ENCODE results near the gene CAGE1.

Gene CAGE1

DNA sequence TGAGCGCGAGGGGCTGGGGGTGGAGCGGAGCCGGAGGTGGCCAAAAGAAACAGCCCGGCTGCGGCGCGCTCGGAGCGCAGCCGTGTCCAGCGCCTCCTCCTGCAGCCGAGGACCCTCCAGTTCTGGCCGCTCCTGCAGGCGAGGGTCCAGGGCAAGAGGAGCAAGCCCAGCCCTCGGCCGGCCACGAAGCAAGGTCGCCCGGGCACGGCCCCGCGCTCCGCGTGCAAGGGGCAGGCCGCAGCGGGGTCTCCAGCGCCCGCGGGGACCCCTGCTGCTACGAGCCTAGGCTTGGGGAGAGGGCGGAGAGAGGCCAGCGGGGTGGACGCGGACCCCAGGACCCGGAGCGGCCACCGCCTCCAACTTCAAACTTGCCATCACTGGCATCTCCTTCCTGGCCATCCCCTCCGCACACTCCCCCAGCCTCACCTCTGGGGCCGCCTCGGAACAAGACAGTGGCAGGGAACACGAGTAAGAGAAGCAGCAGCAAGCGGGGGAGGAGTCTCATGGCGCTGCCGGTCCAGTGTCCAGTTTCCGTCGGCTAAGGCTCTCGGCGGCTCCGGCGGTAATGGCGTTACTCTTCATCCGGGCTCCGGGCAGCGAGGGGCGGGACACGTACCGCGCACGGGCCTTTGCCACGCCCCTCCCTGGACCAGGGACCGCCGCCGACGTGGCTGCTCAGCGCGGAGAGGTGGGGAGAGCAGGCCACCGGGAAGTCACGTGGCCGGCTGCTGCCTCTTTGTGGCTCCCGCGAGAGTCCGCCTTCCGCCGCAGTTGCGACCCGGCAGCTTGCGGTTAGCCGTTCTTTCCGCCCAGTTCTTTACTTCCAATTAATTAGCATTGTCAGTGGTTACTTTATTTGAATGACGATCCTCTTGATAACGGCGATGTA is 76.7 kb downstream of the CAGE1 start, which contains the start of gene SSR1:
Gene SSR1, minus strand, starts transcription at position 584 of the 889 bp plus-strand sequence. Its CDS starts 79 bp downstream, at position 505.
- peak; percentile 82 to 96 (median 84) for DNase-seq (ENCODE audit: low read depth in 2 of 3, low spot score in 2 of 3)

DNA sequence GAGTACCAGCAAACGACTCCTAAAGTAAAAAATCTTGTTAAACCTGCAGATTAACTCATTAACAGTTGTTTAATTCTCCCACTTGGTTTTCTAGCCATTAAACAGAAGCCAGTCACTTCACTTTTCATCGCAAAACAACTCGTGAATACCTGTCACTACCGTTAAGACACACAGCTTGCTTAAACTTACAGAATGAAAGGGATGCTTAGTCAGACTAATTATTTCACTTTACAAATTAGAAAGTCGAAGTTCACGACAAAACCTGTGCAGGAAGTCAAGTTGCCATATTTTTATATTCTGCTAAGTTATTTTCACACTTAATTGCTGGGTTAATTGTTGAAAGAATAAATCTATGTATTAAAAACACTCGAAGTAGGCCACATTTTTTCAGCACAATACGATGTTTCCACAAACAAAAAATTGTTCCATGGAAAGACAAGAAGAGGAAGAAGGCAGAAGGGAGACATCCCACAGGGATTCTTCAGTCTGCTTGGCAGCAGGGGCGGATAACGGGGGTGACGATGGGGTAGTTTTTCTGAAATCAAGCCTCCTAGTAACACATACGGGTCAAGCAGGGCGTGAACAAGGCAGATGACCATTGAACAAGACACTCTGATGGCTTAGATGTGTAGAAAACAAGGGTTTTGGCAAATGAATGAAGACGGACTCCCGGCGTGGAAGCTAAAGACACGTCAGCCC is 77.5 kb downstream of the CAGE1 start:
- DNase-seq (ENCODE audit: low read depth in 2 of 3, low spot score in 2 of 3) = peak in 1 of 3 experiments; percentile 33

DNA sequence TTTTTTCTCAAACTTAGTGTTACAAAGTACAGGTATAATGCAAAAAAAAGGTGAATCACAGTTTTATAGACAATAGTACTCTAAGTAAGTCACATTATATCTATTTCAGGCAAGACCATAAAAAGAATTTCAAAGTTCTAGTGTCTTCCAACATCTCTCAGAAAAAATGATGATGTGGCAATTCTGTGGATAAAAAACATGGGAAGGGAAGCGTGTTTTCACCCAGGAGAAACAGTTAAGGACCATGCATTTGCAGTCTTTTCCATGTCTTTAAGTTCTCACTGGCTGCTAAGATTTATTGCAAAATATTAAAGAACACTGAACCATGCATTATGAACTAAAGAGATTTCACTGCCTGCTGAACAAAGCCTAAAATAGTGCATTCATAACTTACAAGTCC is 78.4 kb downstream of the CAGE1 start:
- no peak for DNase-seq (ENCODE audit: low read depth in 2 of 3, low spot score in 2 of 3)

DNA sequence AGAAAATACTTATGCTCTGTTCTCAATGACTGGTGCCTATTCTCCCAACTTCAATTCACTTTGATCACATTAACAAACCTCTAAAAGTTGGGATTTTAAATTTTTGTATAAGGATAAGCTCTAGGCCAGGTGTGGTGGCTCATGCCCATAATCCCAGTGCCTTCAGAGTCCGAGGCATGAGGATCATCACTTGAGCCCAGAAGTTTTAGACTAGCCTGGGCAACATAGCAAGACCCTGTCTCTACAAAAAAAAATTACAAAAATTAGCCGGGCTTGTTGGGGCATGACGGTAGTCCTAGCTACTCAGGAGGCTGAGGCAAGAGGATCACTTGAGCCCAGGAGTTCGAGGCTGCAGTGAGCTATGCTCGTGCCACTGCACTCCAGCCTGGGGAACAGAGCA is 80.5 kb downstream of the CAGE1 start:
- DNase-seq (ENCODE audit: low read depth in 2 of 3, low spot score in 2 of 3) = no peak

DNA sequence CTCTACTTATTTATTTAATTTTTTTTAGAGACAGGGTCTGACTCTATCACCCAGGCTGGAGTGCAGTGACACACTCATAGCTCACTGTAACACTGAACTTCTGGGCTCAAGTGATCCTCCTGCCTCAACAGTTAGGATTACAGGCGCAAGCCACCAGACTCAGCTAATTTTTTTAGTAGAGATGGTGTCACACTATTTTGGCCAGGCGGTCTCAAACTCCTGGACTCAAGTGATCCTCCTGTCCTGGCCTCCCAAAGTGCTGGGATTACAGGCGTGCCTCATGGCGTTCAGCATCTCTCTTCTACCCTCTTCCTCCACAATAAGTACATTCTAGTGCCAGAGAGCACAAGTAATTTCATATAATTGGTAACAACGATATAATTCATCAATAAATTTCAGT is 82.0 kb downstream of the CAGE1 start:
- DNase-seq (ENCODE audit: low read depth in 2 of 3, low spot score in 2 of 3) = no peak

DNA sequence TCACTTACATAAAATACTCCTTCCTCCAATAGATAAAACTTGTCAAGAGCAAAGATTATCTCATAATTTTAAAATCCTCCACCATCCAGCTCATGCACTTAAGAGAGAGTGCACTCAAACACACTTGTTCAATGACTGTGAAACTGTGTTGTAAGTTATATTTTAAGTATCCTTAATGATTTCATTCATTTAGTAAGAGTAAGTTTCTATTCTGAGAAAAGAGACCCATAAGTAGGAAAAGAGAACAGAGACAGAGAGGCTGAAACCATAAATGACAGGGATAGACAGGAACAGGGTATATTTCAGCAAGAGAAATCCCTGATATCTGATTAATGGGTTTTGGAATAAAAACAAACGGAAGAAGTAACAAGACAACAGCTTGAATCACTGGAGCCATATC is 84.7 kb downstream of the CAGE1 start:
- DNase-seq (ENCODE audit: low read depth in 2 of 3, low spot score in 2 of 3) = no peak

DNA sequence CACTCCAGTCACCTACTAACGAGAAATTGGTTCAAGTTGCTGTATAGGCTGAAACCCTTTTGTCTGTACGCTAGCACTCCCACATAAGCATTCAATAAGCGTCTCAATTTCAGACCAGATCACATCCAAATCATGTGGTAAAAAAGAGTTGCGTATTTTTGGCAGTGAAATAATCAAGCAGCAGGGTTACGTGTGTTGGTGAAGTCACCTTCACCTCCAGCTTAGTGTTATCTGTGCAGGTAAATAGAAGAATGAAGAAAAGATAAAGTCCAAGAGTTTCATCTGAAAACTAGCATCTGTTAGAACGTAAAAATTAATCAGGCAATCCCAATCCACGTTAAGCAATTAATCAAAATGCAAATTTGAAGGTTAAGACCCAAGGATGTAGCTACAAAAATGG is 87.8 kb downstream of the CAGE1 start:
- no peak for DNase-seq (ENCODE audit: low read depth in 2 of 3, low spot score in 2 of 3)

DNA sequence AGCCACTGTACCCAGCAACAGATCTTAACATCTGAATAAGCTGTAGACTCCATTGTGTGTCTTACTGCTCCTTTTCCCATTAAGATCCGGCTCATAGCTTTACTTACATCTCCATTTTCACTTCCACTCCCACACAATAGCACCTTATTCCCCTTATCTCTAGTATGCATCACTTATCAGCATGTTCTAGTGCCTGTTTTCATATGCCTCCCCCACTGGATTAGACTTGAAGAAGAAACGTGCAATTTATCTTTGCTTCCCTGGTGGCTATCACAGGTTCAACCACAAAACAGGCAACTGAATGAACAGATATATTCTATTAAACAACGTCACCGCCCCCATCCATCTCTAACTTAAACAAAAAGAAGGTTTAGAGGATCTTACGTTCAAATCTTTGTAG is 88.6 kb downstream of the CAGE1 start:
- no peak for DNase-seq (ENCODE audit: low read depth in 2 of 3, low spot score in 2 of 3)

DNA sequence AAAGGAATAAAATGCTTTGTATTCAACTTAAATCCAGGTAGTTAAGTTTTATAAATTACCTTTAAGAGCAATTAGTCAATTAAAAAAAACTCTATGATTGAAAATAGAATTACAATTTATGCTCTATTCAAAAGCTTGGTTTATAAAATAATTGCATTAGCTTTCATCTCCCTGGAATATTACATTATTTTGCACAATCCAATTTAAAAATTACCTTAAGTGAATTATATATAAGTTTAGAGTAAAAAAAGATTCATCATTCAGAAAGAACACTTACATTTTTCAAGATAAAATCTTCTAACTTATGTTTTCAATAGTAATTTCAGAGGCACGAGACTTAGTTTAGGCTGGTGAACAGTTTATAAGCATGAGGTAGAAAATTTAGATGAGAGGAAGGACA is 91.4 kb downstream of the CAGE1 start:
- no peak for DNase-seq (ENCODE audit: low read depth in 2 of 3, low spot score in 2 of 3)

DNA sequence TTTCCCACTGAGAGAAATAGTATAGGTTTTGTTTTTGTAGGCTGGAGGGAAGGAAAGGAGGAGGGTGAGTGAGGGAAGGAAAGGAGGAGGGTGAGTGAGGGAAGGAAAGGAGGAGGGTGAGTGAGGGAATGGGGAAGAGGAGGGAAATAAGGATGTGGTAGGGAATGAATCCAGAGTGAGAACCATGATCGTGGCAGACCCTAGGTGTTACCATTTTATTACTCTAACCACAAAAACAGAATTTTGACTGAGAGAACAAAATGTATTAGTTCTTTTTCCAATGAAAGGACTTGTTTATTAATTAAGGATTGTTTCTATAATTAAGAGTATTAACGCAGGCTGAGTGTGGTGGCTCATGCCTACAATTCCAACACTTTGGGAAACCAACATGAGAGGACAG is 92.9 kb downstream of the CAGE1 start:
- DNase-seq (ENCODE audit: low read depth in 2 of 3, low spot score in 2 of 3) = no peak

DNA sequence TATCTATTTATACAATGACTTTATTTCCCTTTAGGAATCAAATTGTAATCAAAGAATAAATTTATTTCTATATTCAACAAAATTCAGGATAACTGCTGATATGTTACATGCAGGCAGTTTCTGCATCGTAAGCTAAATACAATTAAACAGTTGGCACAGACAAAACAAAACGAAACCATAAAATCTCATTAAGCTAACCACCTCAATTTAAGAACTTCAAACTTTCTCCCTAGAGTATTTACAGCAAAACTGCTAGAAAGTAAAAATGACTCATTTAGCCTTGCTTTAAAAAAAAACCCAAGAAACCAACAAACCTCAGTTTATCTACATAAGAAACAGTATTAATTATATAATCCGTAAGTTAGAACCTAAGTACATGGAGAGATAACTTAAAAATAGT is 93.6 kb downstream of the CAGE1 start:
- no peak for DNase-seq (ENCODE audit: low read depth in 2 of 3, low spot score in 2 of 3)

DNA sequence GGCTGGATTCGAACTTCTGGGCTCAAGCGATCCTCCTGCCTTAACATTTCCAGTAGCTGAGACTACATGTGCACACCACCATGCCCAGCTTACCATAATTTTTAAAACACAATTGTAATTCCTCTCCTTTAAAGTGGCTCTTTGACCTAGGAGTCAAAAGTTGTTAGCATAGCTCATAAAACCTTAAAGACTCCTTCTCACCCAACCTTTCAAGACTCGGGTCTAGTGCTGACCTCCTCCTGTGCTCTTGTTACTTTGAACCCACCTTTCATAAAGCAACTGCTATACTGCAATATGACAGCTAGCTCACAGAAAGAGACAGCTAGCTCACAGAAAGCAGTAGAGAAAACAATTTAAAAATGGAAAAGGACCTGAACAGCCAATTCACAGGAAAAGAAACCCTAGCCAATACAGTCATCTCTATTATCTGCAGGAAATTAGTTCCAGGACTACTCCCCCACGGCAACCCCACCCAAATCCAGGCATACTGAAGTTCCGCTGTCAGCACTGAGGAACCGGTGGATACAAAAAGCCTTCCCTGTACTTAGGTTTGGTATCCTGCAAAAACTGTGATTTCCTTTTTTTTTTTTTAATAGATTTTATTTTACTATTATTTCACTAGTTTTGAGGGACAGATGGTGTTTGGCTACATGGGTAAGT is 96.8 kb downstream of the CAGE1 start:
- no peak for DNase-seq (ENCODE audit: low read depth in 2 of 3, low spot score in 2 of 3)

DNA sequence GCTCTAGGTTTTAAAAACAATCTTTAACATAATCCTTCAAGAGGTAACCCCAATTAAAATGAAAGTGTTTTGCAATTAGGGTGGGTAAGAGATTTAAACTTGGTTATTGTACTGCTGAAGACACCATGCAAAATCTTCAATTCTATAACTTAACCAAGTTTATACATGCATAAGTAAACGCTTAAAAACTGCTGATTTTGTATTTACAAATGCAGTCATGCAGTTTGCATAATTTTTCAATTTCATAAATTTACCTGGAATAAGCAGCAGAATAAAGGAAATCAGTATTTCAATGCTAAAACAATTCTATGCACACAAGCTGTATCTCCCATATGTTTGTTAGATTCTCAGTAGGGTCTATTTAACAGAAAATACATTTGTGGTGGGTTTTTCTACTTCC is 99.5 kb downstream of the CAGE1 start:
- no peak for DNase-seq (ENCODE audit: low read depth in 2 of 3, low spot score in 2 of 3)

DNA sequence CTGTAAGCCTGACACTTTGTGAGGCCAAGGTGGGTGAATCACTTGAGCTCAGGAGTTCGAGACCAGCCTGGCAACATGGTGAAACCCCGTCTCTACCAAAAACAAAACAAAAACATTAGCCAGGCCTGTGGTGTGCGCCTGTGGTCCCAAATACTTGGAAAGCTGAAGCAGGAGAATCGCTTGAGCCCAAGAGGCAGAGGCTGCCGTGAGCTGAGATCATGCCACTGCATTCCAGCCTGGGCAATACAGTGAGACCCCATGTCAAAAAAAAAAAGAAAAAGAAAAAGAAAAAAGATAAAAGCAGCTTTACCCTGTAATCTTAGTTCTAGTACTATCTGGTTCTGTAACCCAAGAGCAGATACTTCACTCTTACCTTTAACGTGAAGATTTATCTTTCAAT is 104.1 kb downstream of the CAGE1 start:
- DNase-seq (ENCODE audit: low read depth in 2 of 3, low spot score in 2 of 3) = no peak

DNA sequence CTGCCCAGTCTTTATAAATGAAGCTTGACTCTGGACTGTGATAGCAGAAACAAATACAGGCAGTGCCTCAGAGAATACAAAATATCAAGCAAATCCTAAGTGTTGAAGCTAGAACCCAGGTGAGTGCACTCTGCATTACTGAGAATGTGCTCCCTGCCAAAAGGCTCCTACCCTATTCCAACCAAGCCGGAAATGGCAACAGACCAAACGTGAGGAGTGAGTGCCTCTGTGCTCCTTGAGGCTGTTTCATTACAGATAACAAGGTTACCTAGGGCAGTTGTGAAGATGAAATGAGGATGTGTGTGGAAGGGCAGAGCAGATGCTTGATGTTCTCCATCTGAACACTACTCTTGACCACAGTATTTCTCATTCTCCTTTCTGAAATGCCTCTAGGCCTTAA is 105.9 kb downstream of the CAGE1 start:
- DNase-seq (ENCODE audit: low read depth in 2 of 3, low spot score in 2 of 3) = no peak

DNA sequence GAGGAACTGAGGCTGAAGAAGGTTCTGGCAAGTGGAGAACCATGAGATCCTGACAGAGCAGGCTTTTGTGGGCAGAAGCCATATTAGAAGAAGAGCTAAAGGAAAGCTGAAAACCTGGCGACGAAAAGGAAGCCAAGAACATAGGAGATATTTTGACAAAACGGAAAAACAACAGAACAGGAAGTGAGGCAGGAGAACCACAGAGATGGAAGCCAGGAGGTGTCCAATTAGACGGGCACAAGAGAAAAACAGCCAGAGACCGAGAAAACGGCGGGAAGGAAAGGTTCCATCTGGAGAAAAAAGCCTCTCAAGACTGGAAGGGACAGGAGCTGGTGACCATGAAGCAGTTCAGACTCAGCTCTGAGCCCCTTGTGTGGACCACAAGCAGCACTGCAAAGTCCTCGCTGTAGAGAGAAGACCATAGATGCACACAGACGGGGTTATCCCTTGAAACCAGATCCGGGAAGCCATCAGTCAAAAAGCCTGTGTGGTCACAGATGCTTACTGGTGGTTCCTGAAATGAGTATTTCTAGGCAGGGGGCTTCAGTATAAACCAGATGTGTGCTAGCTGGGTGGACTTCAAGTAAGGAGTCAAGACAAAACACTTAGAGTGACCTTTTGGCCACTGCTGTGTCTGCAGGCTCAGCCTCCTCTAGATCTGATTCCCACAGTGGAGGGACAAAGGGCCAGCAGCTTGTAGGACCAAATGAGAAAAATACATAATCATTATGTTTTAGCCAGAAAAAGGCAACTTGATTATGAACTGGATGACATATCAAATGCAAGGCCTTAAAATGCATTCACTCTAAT is 107.2 kb downstream of the CAGE1 start:
- no peak for DNase-seq (ENCODE audit: low read depth in 2 of 3, low spot score in 2 of 3)
